Epithelial cell of prostate (primary cell): ENCODE measurements around the gene DTYMK.
"Not testable (repeated sequence)": the region's sequence is repeated elsewhere in the genome, so short reads cannot be mapped to it uniquely, and the experiment has no call there.

Source experiments
- DNase-seq: peaks from one replicate; pipeline ENCODE4 v3.0.0-alpha.2; 2011; ENCODE audit warnings: low read depth, low spot score
- H3K27ac ChIP-seq: fragments of 450-650 bp; 2 replicates; pipeline ENCODE4 v1.5.1; 2017; ENCODE audit warnings: mild to moderate bottlenecking

The DTYMK gene

GRCh38 chr2:241686650-241687425 lies at the start of gene DTYMK:
Gene DTYMK, minus strand, starts transcription at chr2:241686815. Its CDS starts 32 bp downstream, at chr2:241686783.
- peak within 1 kb of the TSS; percentile 78 for H3K27ac ChIP-seq
- peak; percentile 68 for DNase-seq

- no peak overlapping the region for H3K27ac ChIP-seq
- DNase-seq, result no peak
Observed at GRCh38 chr2:241736111-241736510, 49.5 kb upstream of the DTYMK start.

- H3K27ac ChIP-seq, result peak within 1 kb of the TSS; percentile 72
- peak; percentile 22 for DNase-seq
Observed at GRCh38 chr2:241734467-241735208, 48.0 kb upstream of the DTYMK start, which contains the start of gene D2HGDH. Gene D2HGDH, plus strand, starts transcription at chr2:241734630. Its CDS starts 595 bp downstream, at chr2:241735225.

GRCh38 chr2:241734208-241734466 lies 47.5 kb upstream of the DTYMK start:
- no peak for DNase-seq
- H3K27ac ChIP-seq, result no peak overlapping the region

GRCh38 chr2:241733391-241734207 lies 47.0 kb upstream of the DTYMK start:
- no peak for DNase-seq
- H3K27ac ChIP-seq, result no peak overlapping the region

GRCh38 chr2:241732513-241733186 lies 46.0 kb upstream of the DTYMK start:
- not testable (repeated sequence) for DNase-seq, H3K27ac ChIP-seq

GRCh38 chr2:241730671-241731293 lies 44.2 kb upstream of the DTYMK start:
- no peak overlapping the region for H3K27ac ChIP-seq
- DNase-seq, result no peak

- no peak overlapping the region for H3K27ac ChIP-seq
Observed at GRCh38 chr2:241729868-241730267, 43.3 kb upstream of the DTYMK start.

GRCh38 chr2:241728627-241729026 lies 42.0 kb upstream of the DTYMK start:
- H3K27ac ChIP-seq, result no peak overlapping the region
- no peak for DNase-seq

More at GRCh38 chr2:241729868-241730267, 43.3 kb upstream of the DTYMK start:
- DNase-seq, result no peak

- no peak overlapping the region for H3K27ac ChIP-seq
- no peak for DNase-seq
Observed at GRCh38 chr2:241728000-241728399, 41.4 kb upstream of the DTYMK start.

GRCh38 chr2:241726459-241726858 lies 39.8 kb upstream of the DTYMK start:
- no peak overlapping the region for H3K27ac ChIP-seq
- DNase-seq, result no peak

GRCh38 chr2:241724975-241725870 lies 38.6 kb upstream of the DTYMK start:
- no peak for DNase-seq
- H3K27ac ChIP-seq, result no peak overlapping the region

GRCh38 chr2:241724259-241724974 lies 37.8 kb upstream of the DTYMK start:
- no peak for DNase-seq
- H3K27ac ChIP-seq, result no peak overlapping the region

GRCh38 chr2:241722896-241723454 lies 36.4 kb upstream of the DTYMK start:
- no peak for DNase-seq
- no peak overlapping the region for H3K27ac ChIP-seq

GRCh38 chr2:241721852-241722251 lies 35.2 kb upstream of the DTYMK start:
- H3K27ac ChIP-seq, result no peak overlapping the region
- DNase-seq, result no peak

GRCh38 chr2:241720560-241720959 lies 33.9 kb upstream of the DTYMK start:
- H3K27ac ChIP-seq, result no peak overlapping the region
- DNase-seq, result no peak

- H3K27ac ChIP-seq, result no peak overlapping the region
- no peak for DNase-seq
Observed at GRCh38 chr2:241720099-241720498, 33.5 kb upstream of the DTYMK start.

GRCh38 chr2:241719093-241719492 lies 32.5 kb upstream of the DTYMK start:
- H3K27ac ChIP-seq, result no peak overlapping the region
- no peak for DNase-seq
